GM10847 (cell line): ENCODE data around the gene CCDC7.

Experiments
- POLR2A ChIP-seq: IDR thresholded peaks from 2 replicates; pipeline ENCODE4 v1.6.1; 2011; ENCODE audit not compliant: insufficient read length; ENCODE audit errors: extremely low read depth

CCDC7 gene

DNA sequence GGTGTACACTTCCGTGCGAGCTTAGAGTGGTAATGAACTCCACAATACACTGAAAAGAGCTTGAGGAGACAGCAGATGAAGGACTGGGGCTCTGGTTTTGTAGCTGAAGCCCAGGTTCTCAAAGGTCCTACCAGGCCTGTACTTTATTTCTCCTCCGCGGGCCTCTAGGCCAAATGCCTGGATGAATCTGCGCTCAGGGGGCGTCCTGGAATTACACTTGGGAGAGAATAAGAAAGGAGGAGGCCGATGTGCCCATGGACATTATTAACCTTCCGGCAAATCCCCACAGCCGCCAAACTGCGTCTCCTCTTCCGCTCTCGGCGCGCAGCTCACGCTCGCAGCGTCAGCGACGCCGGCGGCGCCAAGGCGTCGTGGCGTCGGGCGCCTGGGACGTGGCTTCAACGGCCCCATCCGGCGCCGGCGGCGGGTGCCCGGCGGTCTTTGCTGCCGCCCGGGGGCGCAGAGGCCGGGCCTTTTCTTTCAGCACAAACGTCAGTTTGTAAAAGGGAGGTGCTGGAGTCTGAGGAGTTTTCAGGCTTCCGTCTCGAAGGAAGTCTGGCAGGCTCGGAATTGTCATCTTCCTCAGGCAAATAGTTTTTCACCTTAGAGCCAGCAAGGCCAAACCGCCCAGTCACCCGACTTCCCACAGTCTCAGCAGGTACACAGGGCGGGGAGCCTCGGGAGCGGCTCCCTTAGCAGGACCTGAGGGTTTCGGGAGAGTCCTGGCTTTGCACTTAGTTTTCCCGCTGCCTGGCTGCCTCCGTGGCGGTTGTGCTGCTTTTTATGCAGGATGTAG, at the start of gene CCDC7:
Gene CCDC7, plus strand, starts transcription at position 401 of the 796 bp plus-strand sequence. CDS start 5,503 bp downstream, outside the sequence.
- TF ChIP-seq POLR2A, result peak; percentile 86

DNA sequence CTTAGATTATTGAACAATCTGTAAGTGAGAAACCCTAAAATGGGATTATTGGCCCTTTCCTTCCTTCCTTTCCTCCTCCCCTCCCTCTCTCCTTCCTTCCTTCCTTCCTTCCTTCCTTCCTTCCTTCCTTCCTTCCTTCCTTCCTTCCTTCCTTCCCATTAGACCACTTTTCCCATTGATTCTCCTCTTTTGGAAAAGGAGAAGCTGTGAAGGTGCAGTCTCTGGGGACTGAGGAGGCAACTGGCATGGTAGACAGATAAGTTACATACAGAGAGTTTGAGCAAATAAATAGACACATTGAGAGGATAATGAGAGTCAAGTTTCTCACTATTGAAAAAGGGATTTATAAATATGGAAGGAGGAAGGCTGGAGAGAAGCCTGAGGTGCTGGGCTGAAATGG, 45.0 kb upstream of the CCDC7 start:
- TF ChIP-seq POLR2A, result no peak

DNA sequence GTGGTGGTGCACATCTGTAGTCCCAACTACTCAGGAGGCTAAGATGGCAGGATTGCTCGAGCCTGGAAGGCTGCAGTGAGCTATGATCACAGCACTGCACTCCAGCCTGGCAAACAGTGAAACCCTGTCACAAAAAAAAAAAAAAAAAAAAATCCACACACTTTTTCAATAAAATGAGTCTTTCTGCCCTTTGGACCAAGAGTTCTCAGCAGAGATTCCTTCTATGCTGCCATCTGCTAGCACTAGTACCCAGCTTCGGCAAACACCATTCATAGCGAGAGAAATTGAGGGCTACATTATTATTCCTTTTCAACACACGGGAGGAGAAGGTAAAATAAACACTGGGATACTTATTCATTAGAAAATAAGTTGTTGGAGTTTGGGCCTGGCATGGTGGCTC, 43.4 kb upstream of the CCDC7 start:
- no peak for TF ChIP-seq POLR2A

DNA sequence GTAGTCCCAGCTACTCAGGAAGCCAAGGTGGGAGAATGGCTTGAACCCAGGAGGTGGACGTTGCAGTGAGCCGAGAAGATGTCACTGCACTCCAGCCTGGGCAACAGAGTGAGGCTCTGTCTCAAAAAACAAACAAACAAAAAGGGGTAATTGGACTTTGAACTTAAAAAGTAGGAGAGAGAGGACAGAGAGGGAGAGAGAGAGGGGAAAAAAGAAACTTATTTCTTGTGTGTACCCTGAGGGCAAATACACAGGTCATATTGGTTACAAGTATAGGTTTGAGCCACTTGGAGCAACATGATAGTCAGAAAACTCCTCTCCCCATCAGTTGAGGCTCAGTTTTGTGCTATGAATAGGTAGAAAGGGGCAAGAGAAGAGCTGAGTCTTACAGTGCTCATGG, 42.8 kb upstream of the CCDC7 start:
- no peak for TF ChIP-seq POLR2A

DNA sequence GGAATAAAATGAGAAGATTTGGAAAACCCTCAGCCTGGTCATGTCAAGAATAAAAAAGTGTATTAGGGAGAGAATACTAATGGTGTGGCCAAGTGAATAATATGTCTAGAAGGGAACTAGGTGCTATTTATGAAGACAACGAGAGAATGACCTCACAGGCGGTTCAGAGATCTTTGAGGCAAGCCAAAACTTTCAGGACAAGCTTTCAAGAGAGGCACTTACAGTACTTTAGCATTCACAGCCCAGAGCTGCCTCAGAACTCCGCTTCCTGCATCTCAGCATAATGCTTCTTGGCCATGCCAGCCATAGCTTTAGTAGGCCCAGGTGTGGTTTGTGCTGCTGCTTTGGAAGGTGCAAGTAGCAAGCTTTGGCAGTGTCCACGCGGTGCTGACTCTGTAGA, 37.2 kb upstream of the CCDC7 start:
- no peak for TF ChIP-seq POLR2A

DNA sequence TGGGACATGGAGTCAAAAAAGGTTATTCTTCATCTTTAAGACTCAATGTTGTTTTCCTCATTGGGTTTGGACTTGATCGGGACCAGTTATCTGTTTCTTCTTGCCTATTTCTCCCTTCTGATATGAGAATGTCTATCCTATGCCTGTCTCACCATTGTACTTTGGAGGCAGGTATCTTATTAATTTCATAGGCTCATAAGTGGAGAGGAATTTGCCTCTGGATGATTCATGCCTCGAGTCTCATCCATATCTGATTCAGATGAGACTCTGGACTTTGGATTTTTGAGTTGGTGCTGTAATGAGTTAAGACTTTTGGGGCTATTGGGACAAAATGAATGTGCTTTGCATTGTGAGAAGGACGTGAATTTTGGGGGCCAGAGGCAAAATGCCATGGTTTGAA, 36.2 kb upstream of the CCDC7 start:
- TF ChIP-seq POLR2A, result no peak

DNA sequence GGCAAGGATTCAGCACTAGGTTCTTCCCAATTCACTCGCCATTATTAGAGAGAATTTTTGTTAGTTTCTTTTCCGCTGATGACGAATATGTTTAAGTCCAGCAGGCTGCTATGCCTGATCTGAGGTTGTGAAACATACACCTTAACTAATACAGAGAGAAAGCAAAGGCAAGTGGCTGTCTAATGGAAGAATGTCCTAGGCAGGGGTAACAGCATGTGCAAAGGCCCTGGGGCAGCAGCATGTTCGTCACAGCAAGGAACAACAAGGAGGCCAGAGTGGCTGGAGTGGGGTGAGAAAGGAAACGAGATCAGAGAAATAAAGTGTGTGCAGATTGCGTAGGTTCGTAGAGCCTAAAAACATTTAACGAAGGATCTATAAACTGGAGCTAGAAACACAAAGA, 35.4 kb upstream of the CCDC7 start:
- no peak for TF ChIP-seq POLR2A

DNA sequence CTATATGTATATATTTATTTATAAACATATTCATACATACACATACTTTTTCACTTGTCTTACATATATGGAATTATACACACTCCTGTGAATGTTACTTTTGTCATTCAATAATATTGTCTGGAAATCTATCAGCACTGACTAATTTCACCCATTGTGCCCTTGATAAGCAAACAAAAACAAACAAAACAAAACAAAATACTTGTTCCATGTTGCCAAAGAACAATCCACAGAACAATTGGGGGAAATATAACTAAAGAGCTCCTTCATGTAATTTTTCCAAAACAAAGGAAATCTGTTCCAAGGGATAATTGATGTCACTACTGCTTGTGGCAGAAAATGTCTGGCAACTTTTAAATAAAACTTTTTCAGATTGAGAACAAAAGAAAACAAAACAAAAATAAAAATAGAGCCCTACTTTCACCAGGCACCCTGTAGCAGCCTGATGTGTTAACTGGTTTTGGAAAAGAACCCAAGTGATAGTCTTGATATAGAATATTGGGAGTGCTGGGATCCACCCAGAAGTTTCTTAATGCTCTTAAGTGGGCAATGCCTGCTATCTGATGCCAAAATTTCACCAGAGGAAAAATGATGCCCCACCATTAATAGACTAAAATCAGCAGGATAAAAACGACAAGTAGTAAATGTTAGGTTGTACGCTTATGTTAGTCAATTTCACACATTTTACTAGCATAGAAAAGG, 34.0 kb upstream of the CCDC7 start:
- TF ChIP-seq POLR2A, result no peak

DNA sequence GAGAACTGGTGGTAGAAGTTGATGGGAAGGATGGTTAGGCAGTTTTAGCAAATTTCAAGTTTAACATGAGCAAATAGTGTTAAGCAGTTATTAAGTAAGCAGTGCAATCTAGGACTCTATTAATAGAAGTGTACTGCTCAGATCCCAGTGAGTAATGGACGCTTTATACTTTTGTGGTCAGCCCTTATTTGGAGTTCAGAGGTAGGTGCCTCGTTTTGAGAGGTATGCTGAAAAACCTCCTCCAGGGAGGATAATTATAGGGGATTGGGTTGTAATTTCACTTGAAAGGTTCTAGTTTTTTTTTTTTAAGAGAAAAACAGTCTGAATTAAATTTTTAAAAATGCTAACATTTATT, 33.5 kb upstream of the CCDC7 start:
- no peak for TF ChIP-seq POLR2A

DNA sequence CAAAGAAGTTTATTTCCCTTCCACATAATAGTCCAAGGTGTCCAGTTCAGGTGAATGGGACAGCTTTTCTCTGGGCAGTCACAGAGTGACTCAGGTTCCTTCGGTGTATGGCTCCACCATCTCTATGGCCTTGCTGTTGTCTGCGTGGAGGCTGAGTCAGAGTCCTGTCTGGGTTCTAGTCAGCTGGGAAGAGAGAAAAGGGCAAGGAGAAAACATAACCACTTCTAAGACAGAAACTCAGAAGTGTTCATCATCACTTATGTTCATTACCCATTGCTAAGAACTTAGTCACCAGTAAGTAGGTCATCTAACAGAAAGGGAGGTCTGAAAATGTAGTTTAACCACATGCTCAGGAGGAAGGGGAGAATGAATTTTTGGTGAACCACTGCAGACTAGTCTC, 32.4 kb upstream of the CCDC7 start:
- TF ChIP-seq POLR2A, result no peak

DNA sequence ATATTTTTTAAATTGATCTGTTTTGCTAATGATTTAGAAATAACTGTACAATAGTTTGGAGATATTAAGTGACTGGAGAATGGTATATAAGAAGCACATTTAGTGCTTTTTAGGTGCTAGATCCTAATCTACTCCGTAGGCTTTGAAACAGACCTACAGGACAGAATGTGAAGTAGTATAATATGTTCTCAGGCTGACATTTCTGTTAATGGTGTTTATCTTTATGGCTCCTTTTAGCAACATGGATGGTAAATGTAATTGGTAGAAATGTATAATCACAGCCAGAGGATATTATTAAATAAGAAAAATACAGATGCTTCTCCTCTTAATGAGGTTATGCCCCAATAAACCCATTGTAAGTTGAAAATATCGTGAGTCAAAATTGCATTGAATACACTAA, 30.6 kb upstream of the CCDC7 start:
- TF ChIP-seq POLR2A, result no peak

DNA sequence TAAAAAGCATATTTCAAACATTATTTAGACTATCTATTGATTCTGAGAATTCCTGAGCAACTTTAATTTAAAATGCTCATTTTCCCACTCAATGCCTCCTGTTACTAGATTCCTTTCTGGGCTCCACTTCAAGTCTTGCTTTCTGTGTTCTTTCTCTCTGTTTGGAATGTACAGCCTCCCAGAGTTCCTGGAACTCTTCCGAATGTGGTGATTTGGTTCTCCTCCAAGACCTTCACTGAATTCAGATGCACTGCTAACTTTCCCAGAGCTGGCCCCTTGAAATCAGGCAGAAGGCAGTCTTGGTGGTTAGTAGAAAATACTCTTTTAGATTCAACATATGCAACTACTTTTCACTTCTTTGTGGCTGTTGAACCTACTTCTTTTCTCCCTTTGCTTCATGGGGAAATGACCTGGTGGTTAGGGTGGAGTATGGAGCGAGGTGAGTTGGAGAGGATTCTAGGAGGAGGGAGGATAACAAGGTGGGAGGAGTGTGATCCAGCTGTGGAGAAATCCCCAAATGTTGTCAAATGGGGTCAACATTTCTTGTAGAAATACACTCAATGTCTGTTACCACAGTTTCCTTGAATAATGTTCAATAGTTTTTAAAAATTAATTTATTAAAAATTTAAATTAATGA, 27.9 kb upstream of the CCDC7 start:
- TF ChIP-seq POLR2A, result no peak

DNA sequence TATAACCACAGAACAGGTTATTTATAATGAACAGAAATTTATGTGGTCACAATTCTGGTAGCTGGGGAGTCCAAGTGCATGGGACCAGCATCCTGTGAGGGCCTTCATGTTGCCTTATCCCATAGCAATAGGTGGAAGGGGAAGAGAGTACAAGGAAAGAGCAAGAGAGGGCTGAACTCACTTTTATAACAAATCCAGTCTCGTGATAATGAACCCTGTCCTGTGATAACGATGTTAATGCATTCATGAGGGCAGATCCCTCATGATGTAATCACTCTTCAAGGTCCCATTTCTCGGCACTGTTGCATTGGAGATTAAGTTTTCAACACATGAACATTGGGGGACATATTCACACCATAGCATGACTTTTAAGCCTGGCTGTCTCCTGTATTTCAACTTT, 27.4 kb upstream of the CCDC7 start:
- no peak for TF ChIP-seq POLR2A

DNA sequence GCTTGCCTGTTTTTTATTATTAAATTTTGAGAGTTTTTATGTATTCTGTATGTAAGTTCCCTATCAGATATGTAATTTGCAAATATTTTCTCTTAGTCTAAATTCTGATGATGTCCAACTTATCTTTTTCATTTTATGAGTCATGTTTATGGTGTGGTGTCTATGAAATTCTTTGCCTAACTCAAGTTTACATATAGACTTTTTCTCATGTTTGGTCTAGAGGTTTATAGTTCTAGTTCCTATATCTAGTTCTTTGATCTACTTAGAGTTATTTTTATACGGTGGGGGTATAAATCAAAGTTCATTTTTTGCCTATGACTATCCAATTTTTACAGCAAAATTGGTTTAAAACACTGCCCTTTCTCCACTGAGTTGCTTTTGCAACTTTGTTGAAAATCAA, 26.3 kb upstream of the CCDC7 start:
- no peak for TF ChIP-seq POLR2A

DNA sequence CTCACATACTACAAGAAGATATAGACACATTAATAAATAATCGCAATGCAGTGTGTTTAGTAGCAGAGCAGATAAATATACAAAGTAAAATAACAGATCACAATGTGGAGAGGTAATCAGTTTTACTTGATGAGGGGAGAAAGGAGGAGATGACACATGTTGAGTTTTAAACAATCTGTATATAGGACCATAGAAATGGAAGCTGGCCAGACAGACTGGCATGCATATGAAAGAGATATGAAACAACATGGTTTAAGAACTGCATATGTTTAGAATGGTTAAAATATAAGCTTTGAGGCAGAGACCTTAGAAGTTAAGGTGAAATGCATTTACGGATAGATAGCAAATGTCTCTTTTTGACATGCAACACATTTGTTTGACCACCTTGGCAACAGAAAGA, 19.8 kb upstream of the CCDC7 start:
- no peak for TF ChIP-seq POLR2A

DNA sequence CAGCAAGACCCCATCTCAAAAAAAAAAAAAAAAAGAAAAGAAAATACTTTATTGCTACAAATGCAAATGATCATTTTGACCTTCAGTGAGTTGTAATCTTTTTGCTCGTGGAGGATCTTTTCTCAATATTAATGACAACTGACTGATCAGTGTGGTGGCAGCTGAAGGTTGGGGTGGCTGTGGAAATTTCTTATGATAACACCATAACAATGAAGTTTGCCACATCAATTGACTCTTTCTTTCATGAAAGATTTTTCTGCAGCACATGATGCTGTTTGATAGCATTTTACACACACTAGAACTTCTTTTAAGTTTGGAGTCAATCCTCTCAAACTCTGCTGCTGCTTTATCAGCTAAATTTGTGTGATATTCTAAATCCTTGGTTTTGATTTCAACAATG, 12.4 kb upstream of the CCDC7 start:
- no peak for TF ChIP-seq POLR2A
